GM23338 (cell line): ENCODE data around the gene CACNB2. TPM values are rescaled to one million over a fixed set of nuclear protein-coding genes. Genes with fewer than 3 reads are reported as not detected.

Experiments used
- ATAC-seq: fragments of 200-7000 bp; cut with Tn5 transposase; 3 replicates; pipeline ENCODE4 v1.9.1; 2020
- DNase-seq: peaks from one replicate; pipeline ENCODE4 v3.0.0-alpha.2; 2015; ENCODE audit warnings: low spot score
- H2AFZ ChIP-seq: fragments of 200-600 bp; sonication (generic); 2 replicates; pipeline ENCODE4 v1.8.0; 2016; ENCODE audit warnings: antibody characterized with exemption, mild to moderate bottlenecking, moderate library complexity
- H3F3A ChIP-seq: fragments of 200-600 bp; sonication (generic); replicated peaks from 2 replicates; pipeline ENCODE4 v1.8.0; 2017; ENCODE audit warnings: antibody characterized with exemption, mixed run types, low read depth
- H3K27ac ChIP-seq: fragments of 200-600 bp; sonication (generic); 2 replicates; pipeline ENCODE4 v1.6.1; 2016; ENCODE audit warnings: low read depth
- H3K27me3 ChIP-seq: fragments of 200-600 bp; sonication (generic); 2 replicates; pipeline ENCODE4 v1.8.0; 2016; ENCODE audit warnings: mild to moderate bottlenecking, mixed run types, moderate library complexity; ENCODE audit not compliant: insufficient read depth
- H3K36me3 ChIP-seq: fragments of 200-600 bp; sonication (generic); 2 replicates; pipeline ENCODE4 v1.8.0; 2016; ENCODE audit warnings: mild to moderate bottlenecking; ENCODE audit not compliant: insufficient read depth
- H3K4me1 ChIP-seq: fragments of 200-600 bp; sonication (generic); 2 replicates; pipeline ENCODE4 v1.8.0; 2016; ENCODE audit warnings: mild to moderate bottlenecking, moderate library complexity; ENCODE audit not compliant: insufficient read depth
- H3K4me2 ChIP-seq: fragments of 200-600 bp; sonication (generic); 2 replicates; pipeline ENCODE4 v1.7.1; 2017; ENCODE audit warnings: mixed run types
- H3K4me3 ChIP-seq: fragments of 200-600 bp; sonication (generic); 2 replicates; pipeline ENCODE4 v1.6.1; 2016; ENCODE audit warnings: mixed run types
- H3K79me2 ChIP-seq: fragments of 200-600 bp; sonication (generic); replicated peaks from 2 replicates; pipeline ENCODE4 v1.8.0; 2017; ENCODE audit warnings: mild to moderate bottlenecking; ENCODE audit not compliant: insufficient read depth
- H3K9me2 ChIP-seq: fragments of 200-600 bp; sonication (generic); 2 replicates; pipeline ENCODE4 v1.8.0; 2017; ENCODE audit not compliant: insufficient read depth
- H4K20me1 ChIP-seq: fragments of 200-600 bp; sonication (generic); replicated peaks from 2 replicates; pipeline ENCODE4 v1.8.0; 2017; ENCODE audit warnings: mild to moderate bottlenecking; ENCODE audit not compliant: insufficient read depth
- H3K27ac Mint-ChIP-seq: 2 replicates; pipeline ENCODE4 v1.8.0; 2020; ENCODE audit warnings: inconsistent platforms, mild to moderate bottlenecking, moderate library complexity, mixed read lengths
- H3K27me3 Mint-ChIP-seq: 3 replicates; pipeline ENCODE4 v1.8.0; 2022; ENCODE audit warnings: low read depth, mild to moderate bottlenecking, moderate library complexity, mixed read lengths, inconsistent platforms; ENCODE audit not compliant: insufficient read depth, poor library complexity
- H3K36me3 Mint-ChIP-seq: 3 replicates; pipeline ENCODE4 v1.8.0; 2021; ENCODE audit warnings: low read depth, mild to moderate bottlenecking, inconsistent platforms, moderate library complexity, mixed read lengths
- H3K4me1 Mint-ChIP-seq: 3 replicates; pipeline ENCODE4 v1.8.0; 2020; ENCODE audit warnings: mild to moderate bottlenecking, inconsistent platforms, mixed read lengths
- H3K4me3 Mint-ChIP-seq: 3 replicates; pipeline ENCODE4 v1.8.0; 2021; ENCODE audit warnings: moderate library complexity, mild to moderate bottlenecking, inconsistent platforms, mixed read lengths
- H3K9me3 Mint-ChIP-seq: 3 replicates; pipeline ENCODE4 v1.8.0; 2020; ENCODE audit warnings: moderate library complexity, mild to moderate bottlenecking, inconsistent platforms, mixed read lengths
- CREB1 ChIP-seq: fragments of 250-450 bp; sonication (Bioruptor Pico); IDR thresholded peaks from 2 replicates; pipeline ENCODE4 v1.5.0; 2020; ENCODE audit warnings: low read depth, mild to moderate bottlenecking, moderate library complexity
- EZH2 ChIP-seq: fragments of 200-600 bp; sonication (generic); IDR thresholded peaks from one replicate; pipeline ENCODE4 v1.8.0; 2017; ENCODE audit warnings: antibody characterized with exemption, mild to moderate bottlenecking, low read depth; ENCODE audit not compliant: unreplicated experiment
- EZH2phosphoT487 ChIP-seq: fragments of 200-600 bp; sonication (generic); IDR thresholded peaks from one replicate; pipeline ENCODE4 v1.8.1; 2018; ENCODE audit warnings: antibody characterized with exemption; ENCODE audit not compliant: unreplicated experiment
- JUNB ChIP-seq: IDR thresholded peaks from one replicate; pipeline ENCODE4 v1.6.1; 2016; ENCODE audit warnings: antibody characterized with exemption; ENCODE audit not compliant: unreplicated experiment
- NANOG ChIP-seq: IDR thresholded peaks from 2 replicates; pipeline ENCODE4 v1.6.1; 2016; ENCODE audit warnings: antibody characterized with exemption, borderline replicate concordance
- POLR2AphosphoS5 ChIP-seq: IDR thresholded peaks from 2 replicates; pipeline ENCODE4 v1.6.1; 2016; ENCODE audit warnings: antibody characterized with exemption, low read depth
- STAT1 ChIP-seq: IDR thresholded peaks from one replicate; pipeline ENCODE4 v1.6.1; 2016; ENCODE audit warnings: antibody characterized with exemption; ENCODE audit not compliant: unreplicated experiment
- ZNF114 ChIP-seq: fragments of 250-450 bp; sonication (Bioruptor Pico); IDR thresholded peaks from 2 replicates; pipeline ENCODE4 v1.5.0; 2020; ENCODE audit warnings: mild to moderate bottlenecking, moderate library complexity
- ZNF331 ChIP-seq: fragments of 250-450 bp; sonication (Bioruptor Pico); IDR thresholded peaks from 2 replicates; pipeline ENCODE4 v1.5.0; 2020; ENCODE audit warnings: low read depth, mild to moderate bottlenecking, moderate library complexity
- ZNF462 ChIP-seq: fragments of 250-450 bp; sonication (Bioruptor Pico); IDR thresholded peaks from 2 replicates; pipeline ENCODE4 v1.5.0; 2020; ENCODE audit warnings: mild to moderate bottlenecking, moderate library complexity
- polyA plus RNA-seq: library from polyadenylated mRNA; unstranded; fragments of >200 nt; fragmentation: Nextera tagmentation; extraction: Ambion mirVana; gene quantifications from 2 replicates; pipeline ENCODE4 v1.2.1, GENCODE V29; 2016
- total RNA-seq: library from RNA; depleted of rRNA; stranded (reverse); fragments of >200 nt; shearing (Covaris generic); gene quantifications from 2 replicates; pipeline ENCODE4 v1.2.3, GENCODE V29; 2014
- TF ChIP-seq, protein P1 (sequence below): IDR thresholded peaks from 2 replicates; pipeline ENCODE4 v1.6.1; 2016; ENCODE audit warnings: antibody characterized with exemption
- TF ChIP-seq, protein P2 (sequence below), 2 experiments: fragments of 200-600 bp in 1 of 2; sonication (generic) in 1 of 2; conservative IDR thresholded peaks; 2 replicates each; pipeline versions ENCODE4 v1.5.1 to v1.6.1; 2016 to 2017; ENCODE audit warnings: antibody characterized with exemption in 2 of 2, low read depth in 2 of 2, mild to moderate bottlenecking in 2 of 2, moderate library complexity in 1 of 2
- TF ChIP-seq, protein P3 (sequence below): IDR thresholded peaks from one replicate; pipeline ENCODE4 v1.6.1; 2018; ENCODE audit warnings: antibody characterized with exemption; ENCODE audit not compliant: unreplicated experiment

The CACNB2 gene
- total and polyA plus RNA-seq, 2 experiments from 2014 or later, result 5.0 to 5.9 TPM

DNA sequence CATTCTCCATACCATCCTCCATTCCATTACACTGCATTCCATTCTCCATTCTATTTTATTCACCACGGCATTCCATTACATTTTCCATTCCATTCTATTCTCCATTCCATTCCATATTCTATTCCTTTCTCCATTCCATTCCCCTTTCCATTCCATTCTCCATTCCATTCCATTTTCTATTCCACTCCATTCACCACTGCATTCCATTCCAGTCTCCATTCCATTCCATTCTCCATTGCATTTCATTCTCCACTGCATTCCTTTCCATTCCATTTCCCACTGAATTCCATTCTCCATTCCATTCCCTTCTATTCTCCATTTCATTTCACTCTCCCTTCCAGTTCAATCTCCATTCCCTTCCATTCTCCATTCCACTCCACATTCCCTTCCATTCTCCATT, 431.6 kb downstream of the CACNB2 start:
- no peaks in the 10 kb centered on the region for H3F3A ChIP-seq
- no peak overlapping the region for H3K4me2 ChIP-seq
- H4K20me1 ChIP-seq, result no peaks in the 10 kb centered on the region
- no peaks in the 10 kb centered on the region for H3K9me2 ChIP-seq
- no peaks in the 10 kb centered on the region for H3K27me3 ChIP-seq
- Mint-ChIP-seq H3K9me3 (peaks cover 9% of the 10 kb centered on the region; the same call in 2 of the 3 replicates), H3K4me3 (no peak overlapping the region), H3K36me3 (no peaks in the 10 kb centered on the region; the same call in 1 of the 3 replicates), H3K27ac (no peak overlapping the region), H3K4me1 (no peaks in the 10 kb centered on the region), H3K27me3 (no peaks in the 10 kb centered on the region)
- peaks cover 12% of the 10 kb centered on the region for H3K36me3 ChIP-seq
- H3K79me2 ChIP-seq, result no peaks in the 10 kb centered on the region
- H2AFZ ChIP-seq, result no peak overlapping the region
- TF ChIP-seq ZNF114 (CRISPR knock-in tag) (no peak), ZNF462 (CRISPR knock-in tag) (no peak), JUNB (no peak), CREB1 (CRISPR knock-in tag) (no peak), EZH2phosphoT487 (no peak), EZH2 (no peak), NANOG (no peak), POLR2AphosphoS5 (no peak), ZNF331 (CRISPR knock-in tag) (no peak), STAT1 (no peak)
- TF ChIP-seq, protein P1, sequence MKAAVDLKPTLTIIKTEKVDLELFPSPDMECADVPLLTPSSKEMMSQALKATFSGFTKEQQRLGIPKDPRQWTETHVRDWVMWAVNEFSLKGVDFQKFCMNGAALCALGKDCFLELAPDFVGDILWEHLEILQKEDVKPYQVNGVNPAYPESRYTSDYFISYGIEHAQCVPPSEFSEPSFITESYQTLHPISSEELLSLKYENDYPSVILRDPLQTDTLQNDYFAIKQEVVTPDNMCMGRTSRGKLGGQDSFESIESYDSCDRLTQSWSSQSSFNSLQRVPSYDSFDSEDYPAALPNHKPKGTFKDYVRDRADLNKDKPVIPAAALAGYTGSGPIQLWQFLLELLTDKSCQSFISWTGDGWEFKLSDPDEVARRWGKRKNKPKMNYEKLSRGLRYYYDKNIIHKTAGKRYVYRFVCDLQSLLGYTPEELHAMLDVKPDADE, result no peak
- TF ChIP-seq, protein P2, sequence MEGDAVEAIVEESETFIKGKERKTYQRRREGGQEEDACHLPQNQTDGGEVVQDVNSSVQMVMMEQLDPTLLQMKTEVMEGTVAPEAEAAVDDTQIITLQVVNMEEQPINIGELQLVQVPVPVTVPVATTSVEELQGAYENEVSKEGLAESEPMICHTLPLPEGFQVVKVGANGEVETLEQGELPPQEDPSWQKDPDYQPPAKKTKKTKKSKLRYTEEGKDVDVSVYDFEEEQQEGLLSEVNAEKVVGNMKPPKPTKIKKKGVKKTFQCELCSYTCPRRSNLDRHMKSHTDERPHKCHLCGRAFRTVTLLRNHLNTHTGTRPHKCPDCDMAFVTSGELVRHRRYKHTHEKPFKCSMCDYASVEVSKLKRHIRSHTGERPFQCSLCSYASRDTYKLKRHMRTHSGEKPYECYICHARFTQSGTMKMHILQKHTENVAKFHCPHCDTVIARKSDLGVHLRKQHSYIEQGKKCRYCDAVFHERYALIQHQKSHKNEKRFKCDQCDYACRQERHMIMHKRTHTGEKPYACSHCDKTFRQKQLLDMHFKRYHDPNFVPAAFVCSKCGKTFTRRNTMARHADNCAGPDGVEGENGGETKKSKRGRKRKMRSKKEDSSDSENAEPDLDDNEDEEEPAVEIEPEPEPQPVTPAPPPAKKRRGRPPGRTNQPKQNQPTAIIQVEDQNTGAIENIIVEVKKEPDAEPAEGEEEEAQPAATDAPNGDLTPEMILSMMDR (conservative IDR thresholded peaks at IDR 0.05; ENCODE audit: low read depth in 2 of 2), result no peak
- TF ChIP-seq, protein P3, sequence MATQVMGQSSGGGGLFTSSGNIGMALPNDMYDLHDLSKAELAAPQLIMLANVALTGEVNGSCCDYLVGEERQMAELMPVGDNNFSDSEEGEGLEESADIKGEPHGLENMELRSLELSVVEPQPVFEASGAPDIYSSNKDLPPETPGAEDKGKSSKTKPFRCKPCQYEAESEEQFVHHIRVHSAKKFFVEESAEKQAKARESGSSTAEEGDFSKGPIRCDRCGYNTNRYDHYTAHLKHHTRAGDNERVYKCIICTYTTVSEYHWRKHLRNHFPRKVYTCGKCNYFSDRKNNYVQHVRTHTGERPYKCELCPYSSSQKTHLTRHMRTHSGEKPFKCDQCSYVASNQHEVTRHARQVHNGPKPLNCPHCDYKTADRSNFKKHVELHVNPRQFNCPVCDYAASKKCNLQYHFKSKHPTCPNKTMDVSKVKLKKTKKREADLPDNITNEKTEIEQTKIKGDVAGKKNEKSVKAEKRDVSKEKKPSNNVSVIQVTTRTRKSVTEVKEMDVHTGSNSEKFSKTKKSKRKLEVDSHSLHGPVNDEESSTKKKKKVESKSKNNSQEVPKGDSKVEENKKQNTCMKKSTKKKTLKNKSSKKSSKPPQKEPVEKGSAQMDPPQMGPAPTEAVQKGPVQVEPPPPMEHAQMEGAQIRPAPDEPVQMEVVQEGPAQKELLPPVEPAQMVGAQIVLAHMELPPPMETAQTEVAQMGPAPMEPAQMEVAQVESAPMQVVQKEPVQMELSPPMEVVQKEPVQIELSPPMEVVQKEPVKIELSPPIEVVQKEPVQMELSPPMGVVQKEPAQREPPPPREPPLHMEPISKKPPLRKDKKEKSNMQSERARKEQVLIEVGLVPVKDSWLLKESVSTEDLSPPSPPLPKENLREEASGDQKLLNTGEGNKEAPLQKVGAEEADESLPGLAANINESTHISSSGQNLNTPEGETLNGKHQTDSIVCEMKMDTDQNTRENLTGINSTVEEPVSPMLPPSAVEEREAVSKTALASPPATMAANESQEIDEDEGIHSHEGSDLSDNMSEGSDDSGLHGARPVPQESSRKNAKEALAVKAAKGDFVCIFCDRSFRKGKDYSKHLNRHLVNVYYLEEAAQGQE, result no peak
- no peak overlapping the region for H3K27ac ChIP-seq
- H3K4me3 ChIP-seq, result no peak overlapping the region
- no peak for DNase-seq
- no peak for ATAC-seq
- H3K4me1 ChIP-seq, result no peaks in the 10 kb centered on the region
